Measurements from ENCODE around the gene GAPDHS. TPM values are rescaled to one million over a fixed set of nuclear protein-coding genes. Genes with fewer than 3 reads are reported as not detected.

The GAPDHS gene
- total RNA-seq, 6 experiments from 2014 or later: not detected

GRCh38 chr19:35582760-35583159, 49.5 kb downstream of the GAPDHS start:
- H3K27ac ChIP-seq: no peak overlapping the region
- H3K4me1 ChIP-seq: no peaks in the 10 kb centered on the region
- intact Hi-C loops (cut with DNase I): no loop called here
- no peaks in the 10 kb centered on the region for H3K27me3 ChIP-seq
- no peaks in the 10 kb centered on the region for H3K9me3 ChIP-seq
- no peak overlapping the region for H3K4me3 ChIP-seq
- ATAC-seq: no peak
- TF ChIP-seq, protein P1, sequence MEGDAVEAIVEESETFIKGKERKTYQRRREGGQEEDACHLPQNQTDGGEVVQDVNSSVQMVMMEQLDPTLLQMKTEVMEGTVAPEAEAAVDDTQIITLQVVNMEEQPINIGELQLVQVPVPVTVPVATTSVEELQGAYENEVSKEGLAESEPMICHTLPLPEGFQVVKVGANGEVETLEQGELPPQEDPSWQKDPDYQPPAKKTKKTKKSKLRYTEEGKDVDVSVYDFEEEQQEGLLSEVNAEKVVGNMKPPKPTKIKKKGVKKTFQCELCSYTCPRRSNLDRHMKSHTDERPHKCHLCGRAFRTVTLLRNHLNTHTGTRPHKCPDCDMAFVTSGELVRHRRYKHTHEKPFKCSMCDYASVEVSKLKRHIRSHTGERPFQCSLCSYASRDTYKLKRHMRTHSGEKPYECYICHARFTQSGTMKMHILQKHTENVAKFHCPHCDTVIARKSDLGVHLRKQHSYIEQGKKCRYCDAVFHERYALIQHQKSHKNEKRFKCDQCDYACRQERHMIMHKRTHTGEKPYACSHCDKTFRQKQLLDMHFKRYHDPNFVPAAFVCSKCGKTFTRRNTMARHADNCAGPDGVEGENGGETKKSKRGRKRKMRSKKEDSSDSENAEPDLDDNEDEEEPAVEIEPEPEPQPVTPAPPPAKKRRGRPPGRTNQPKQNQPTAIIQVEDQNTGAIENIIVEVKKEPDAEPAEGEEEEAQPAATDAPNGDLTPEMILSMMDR (IDR thresholded peaks at IDR 0.05): no peak
- no peak for TF ChIP-seq POLR2A (IDR thresholded peaks at IDR 0.05)
- 83% methylated on average over 1 of the region's 1 CpG for WGBS (ENCODE audit: insufficient coverage, low coverage, low lambda C conversion rate, missing lambda C conversion rate)
- H3K36me3 ChIP-seq: no peaks in the 10 kb centered on the region
- DNase-seq: no peak

DNA sequence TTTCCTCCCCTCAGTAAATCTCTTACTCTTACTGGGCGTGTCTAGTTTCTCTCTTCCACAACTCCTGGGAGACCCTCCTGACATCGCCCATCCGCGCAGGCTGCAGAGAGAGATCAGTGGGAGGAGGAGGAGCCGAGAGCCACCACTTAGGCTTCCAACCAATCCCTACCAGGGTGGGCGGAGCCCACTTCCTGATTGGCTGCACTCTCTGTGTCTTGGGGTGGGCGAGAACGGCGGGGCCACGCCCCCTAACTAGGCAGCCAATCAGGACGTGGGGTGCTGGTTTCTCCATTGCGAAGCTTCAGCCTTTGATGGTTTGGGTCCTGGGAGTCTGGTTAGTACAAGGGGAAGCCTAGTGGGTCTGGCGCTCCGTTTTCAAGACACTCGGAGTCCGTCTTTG, 52.6 kb downstream of the GAPDHS start, which contains the start of gene PMIS2:
Gene PMIS2 (plus strand): TSS at position 326 of the 400 bp plus-strand sequence. CDS start 87 bp downstream, outside the sequence.
- no peaks in the 10 kb centered on the region for H3K27me3 ChIP-seq
- no peak within 1 kb of the TSS for H3K4me3 ChIP-seq
- H3K4me1 ChIP-seq: no peaks in the 10 kb centered on the region
- ATAC-seq (no peak), DNase-seq (no peak)
- intact Hi-C loops (cut with DNase I): no loop called here
- TF ChIP-seq, protein P1 (IDR thresholded peaks at IDR 0.05): no peak
- no peak for TF ChIP-seq POLR2A (IDR thresholded peaks at IDR 0.05)
- H3K27ac ChIP-seq: no peak within 1 kb of the TSS
- no peaks in the 10 kb centered on the region for H3K36me3 ChIP-seq
- WGBS (ENCODE audit: insufficient coverage, low coverage, low lambda C conversion rate, missing lambda C conversion rate): 30% methylated on average over 5 of the region's 16 CpGs
- H3K9me3 ChIP-seq: no peaks in the 10 kb centered on the region

DNA sequence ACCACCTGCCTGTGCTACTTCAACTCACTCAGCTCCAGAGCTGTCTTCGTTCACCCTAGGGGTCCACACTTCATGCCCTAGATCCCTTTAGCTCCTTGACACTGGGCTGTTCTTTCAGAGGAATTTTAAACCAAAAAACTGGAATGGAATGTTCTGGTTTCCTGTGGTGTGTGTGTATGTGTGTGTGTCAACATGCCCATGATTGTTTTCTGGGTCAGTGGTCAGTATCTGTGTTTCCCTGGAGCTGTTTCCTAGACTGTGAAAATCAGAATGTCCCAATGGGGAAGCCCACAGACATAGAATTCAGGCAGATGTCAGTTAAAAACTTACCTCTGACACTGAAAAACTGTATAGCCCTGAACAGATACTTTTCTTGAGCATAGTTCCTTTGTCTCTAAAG, 54.1 kb downstream of the GAPDHS start:
- H3K27me3 ChIP-seq: no peaks in the 10 kb centered on the region
- WGBS (ENCODE audit: insufficient coverage, low coverage, low lambda C conversion rate, missing lambda C conversion rate): 20% methylated on average over 1 of the region's 1 CpG
- no peaks in the 10 kb centered on the region for H3K36me3 ChIP-seq
- no peaks in the 10 kb centered on the region for H3K4me1 ChIP-seq
- H3K27ac ChIP-seq: no peak overlapping the region
- TF ChIP-seq, protein P1 (IDR thresholded peaks at IDR 0.05): no peak
- no peak for TF ChIP-seq POLR2A (IDR thresholded peaks at IDR 0.05)
- H3K9me3 ChIP-seq: no peaks in the 10 kb centered on the region
- ATAC-seq: no peak
- no peak overlapping the region for H3K4me3 ChIP-seq
- DNase-seq: no peak
- intact Hi-C loops (cut with DNase I): no loop called here

GRCh38 chr19:35590875-35591274, 57.6 kb downstream of the GAPDHS start:
- no peak for DNase-seq
- intact Hi-C loops (cut with DNase I): no loop called here
- WGBS (ENCODE audit: insufficient coverage, low coverage, low lambda C conversion rate, missing lambda C conversion rate): 73% methylated on average over 3 of the region's 3 CpGs
- Histone ChIP-seq H3K9me3 (no peaks in the 10 kb centered on the region), H3K36me3 (no peaks in the 10 kb centered on the region), H3K27me3 (no peaks in the 10 kb centered on the region), H3K27ac (no peak overlapping the region), H3K4me1 (no peaks in the 10 kb centered on the region), H3K4me3 (no peak overlapping the region)
- no peak for ATAC-seq
- TF ChIP-seq POLR2A (IDR thresholded peaks at IDR 0.05): no peak

GRCh38 chr19:35592226-35592625, 59.0 kb downstream of the GAPDHS start:
- intact Hi-C loops (cut with DNase I): no loop called here
- Histone ChIP-seq H3K4me3 (no peak overlapping the region), H3K9me3 (no peaks in the 10 kb centered on the region), H3K36me3 (no peaks in the 10 kb centered on the region), H3K4me1 (no peaks in the 10 kb centered on the region), H3K27ac (no peak overlapping the region), H3K27me3 (no peaks in the 10 kb centered on the region)
- TF ChIP-seq, protein P1 (IDR thresholded peaks at IDR 0.05): peak; percentile 54 to 58 (median 55)
- TF ChIP-seq POLR2A (IDR thresholded peaks at IDR 0.05): no peak
- 20% methylated on average over 8 of the region's 8 CpGs for WGBS (ENCODE audit: insufficient coverage, low coverage, low lambda C conversion rate, missing lambda C conversion rate)
- ATAC-seq (peak; percentile 47 to 72 (median 58)), DNase-seq (no peak)

Other genes with a start within 250 kb of the GAPDHS start
- gene MAG, start 241.3 kb upstream of the GAPDHS start, total RNA-seq: under 1 TPM in 1 of 6 experiments, not detected in 5; 0.40 TPM
- gene CD22, start 204.3 kb upstream of the GAPDHS start, total RNA-seq: 1 to 10 TPM in 3 of 6 experiments, under 1 TPM in 3; 0.39 to 1.3 (median 0.96) TPM
- gene FFAR1, start 185.6 kb upstream of the GAPDHS start, total RNA-seq: not detected
- under 1 TPM in 1 of 6 experiments, not detected in 5; 0.27 TPM for gene FFAR3, start 175.0 kb upstream of the GAPDHS start, total RNA-seq
- gene GPR42, start 162.4 kb upstream of the GAPDHS start, total RNA-seq: not detected
- under 1 TPM in 3 of 6 experiments, not detected in 3; 0.30 to 0.64 (median 0.35) TPM for gene FFAR2, start 85.2 kb upstream of the GAPDHS start, total RNA-seq
- not detected for gene KRTDAP, start 43.0 kb upstream of the GAPDHS start, total RNA-seq
- gene DMKN, start 19.8 kb upstream of the GAPDHS start, total RNA-seq: 1 to 10 TPM; 1.0 to 4.0 (median 2.0) TPM
- gene SBSN, start 5.1 kb upstream of the GAPDHS start, total RNA-seq: under 1 TPM in 1 of 6 experiments, not detected in 5; 0.24 TPM
- gene TMEM147, start 12.2 kb downstream of the GAPDHS start, total RNA-seq: 10 to 100 TPM; 29.4 to 65.7 (median 36.2) TPM
- under 1 TPM in 1 of 6 experiments, not detected in 5; 0.06 TPM for gene ATP4A, start 30.2 kb downstream of the GAPDHS start, total RNA-seq
- gene PMIS2, start 52.7 kb downstream of the GAPDHS start, total RNA-seq: not detected
- 1 to 10 TPM; 3.7 to 6.1 (median 4.4) TPM for gene HAUS5, start 79.3 kb downstream of the GAPDHS start, total RNA-seq
- 10 to 100 TPM; 27.8 to 46.5 (median 31.0) TPM for gene RBM42, start 95.6 kb downstream of the GAPDHS start, total RNA-seq
- gene ETV2, start 108.3 kb downstream of the GAPDHS start, total RNA-seq: 1 to 10 TPM in 1 of 6 experiments, under 1 TPM in 3, not detected in 2; 0.38 to 1.2 (median 0.57) TPM
- gene COX6B1, start 114.9 kb downstream of the GAPDHS start, total RNA-seq: 100 to 1,000 TPM; 189 to 697 (median 228) TPM
- under 1 TPM in 1 of 6 experiments, not detected in 5; 0.27 TPM for gene UPK1A, start 133.1 kb downstream of the GAPDHS start, total RNA-seq
- under 1 TPM in 1 of 6 experiments, not detected in 5; 0.15 TPM for gene ZBTB32, start 171.1 kb downstream of the GAPDHS start, total RNA-seq
- gene KMT2B, start 184.5 kb downstream of the GAPDHS start, total RNA-seq: 10 to 100 TPM; 10.5 to 23.1 (median 15.0) TPM
- 10 to 100 TPM; 16.3 to 58.9 (median 29.3) TPM for gene IGFLR1, start 209.0 kb downstream of the GAPDHS start, total RNA-seq
- gene U2AF1L4, start 212.0 kb downstream of the GAPDHS start, total RNA-seq: 10 to 100 TPM; 11.3 to 19.9 (median 17.5) TPM
- gene PSENEN, start 212.2 kb downstream of the GAPDHS start, total RNA-seq: 10 to 100 TPM; 24.2 to 42.9 (median 35.8) TPM
- 1 to 10 TPM; 3.2 to 8.2 (median 4.9) TPM for gene LIN37, start 215.1 kb downstream of the GAPDHS start, total RNA-seq
- gene HSPB6, start 223.6 kb downstream of the GAPDHS start, total RNA-seq: 1 to 10 TPM; 2.6 to 6.0 (median 4.5) TPM
- gene PROSER3, start 224.7 kb downstream of the GAPDHS start, total RNA-seq: 1 to 10 TPM; 3.9 to 5.5 (median 4.7) TPM
- gene ARHGAP33, start 242.1 kb downstream of the GAPDHS start, total RNA-seq: 1 to 10 TPM in 5 of 6 experiments, under 1 TPM in 1; 0.37 to 5.2 (median 3.1) TPM

Data from right lobe of liver (tissue), 6 donors.